ENCODE results near the gene SYNM.
"Not testable (repeated sequence)": the region's sequence is repeated elsewhere in the genome, so short reads cannot be mapped to it uniquely, and the experiment has no call there.

SYNM gene

GRCh38 chr15:99109555-99110021 lies 4.7 kb downstream of the SYNM start:
- DNase-seq: no peak

GRCh38 chr15:99110093-99110492 lies 5.2 kb downstream of the SYNM start:
- no peak for DNase-seq

- no peak for DNase-seq
Observed at GRCh38 chr15:99110581-99111320, 5.9 kb downstream of the SYNM start.

GRCh38 chr15:99111641-99112040 lies 6.8 kb downstream of the SYNM start:
- DNase-seq: not testable (repeated sequence)

- DNase-seq: no peak
Observed at GRCh38 chr15:99113547-99114271, 8.8 kb downstream of the SYNM start.

- DNase-seq: no peak
Observed at GRCh38 chr15:99114511-99115299, 9.8 kb downstream of the SYNM start.

GRCh38 chr15:99115300-99116215 lies 10.7 kb downstream of the SYNM start:
- no peak for DNase-seq

- DNase-seq: no peak
Observed at GRCh38 chr15:99117111-99117510, 12.2 kb downstream of the SYNM start.

- DNase-seq: no peak
Observed at GRCh38 chr15:99117563-99118257, 12.8 kb downstream of the SYNM start.

- no peak for DNase-seq
Observed at GRCh38 chr15:99118258-99118632, 13.4 kb downstream of the SYNM start.

- no peak for DNase-seq
Observed at GRCh38 chr15:99118801-99119546, 14.1 kb downstream of the SYNM start.

- no peak for DNase-seq
Observed at GRCh38 chr15:99120050-99120777, 15.3 kb downstream of the SYNM start.

- DNase-seq: no peak
Observed at GRCh38 chr15:99121207-99121606, 16.3 kb downstream of the SYNM start.

- DNase-seq: no peak
Observed at GRCh38 chr15:99121691-99122410, 17.0 kb downstream of the SYNM start.

- DNase-seq: no peak
Observed at GRCh38 chr15:99122831-99123712, 18.2 kb downstream of the SYNM start.

- DNase-seq: no peak
Observed at GRCh38 chr15:99123713-99124451, 19.0 kb downstream of the SYNM start.

- no peak for DNase-seq
Observed at GRCh38 chr15:99124641-99125040, 19.8 kb downstream of the SYNM start.

Data from CD4-positive, alpha-beta T cell treated with Interleukin-4 for 4 hours (primary cell).